Rectal smooth muscle tissue (tissue), 1 donor: ENCODE measurements around the gene ZNHIT3.

ENCODE experiments used
- H3K27ac ChIP-seq: one replicate; pipeline ENCODE4 v1.7.0; 2013; ENCODE audit warnings: low read depth, low read length, inconsistent platforms
- H3K27me3 ChIP-seq: one replicate; pipeline ENCODE4 v1.7.0; 2013; ENCODE audit warnings: low read length; ENCODE audit not compliant: control insufficient read depth, insufficient read depth
- H3K36me3 ChIP-seq: one replicate; pipeline ENCODE4 v1.7.0; 2013; ENCODE audit warnings: low read length; ENCODE audit not compliant: control insufficient read depth, insufficient read depth
- H3K4me1 ChIP-seq: one replicate; pipeline ENCODE4 v1.7.0; 2013; ENCODE audit warnings: low read length; ENCODE audit not compliant: control insufficient read depth, insufficient read depth
- H3K4me3 ChIP-seq: one replicate; pipeline ENCODE4 v1.7.0; 2013; ENCODE audit warnings: low read length
- H3K9ac ChIP-seq: one replicate; pipeline ENCODE4 v1.7.0; 2013; ENCODE audit warnings: low read length

The ZNHIT3 gene

GRCh38 chr17:36494674-36495073 is 8.2 kb downstream of the ZNHIT3 start:
- no peaks in the 10 kb centered on the region for H3K4me1 ChIP-seq
- peaks cover 19% of the 10 kb centered on the region for H3K36me3 ChIP-seq
- no peak overlapping the region for H3K27ac ChIP-seq
- H3K9ac ChIP-seq: no peak overlapping the region
- no peaks in the 10 kb centered on the region for H3K27me3 ChIP-seq
- H3K4me3 ChIP-seq: no peak overlapping the region

- Histone ChIP-seq H3K27ac (no peak overlapping the region), H3K36me3 (peaks cover 19% of the 10 kb centered on the region), H3K27me3 (no peaks in the 10 kb centered on the region), H3K4me3 (no peak overlapping the region), H3K9ac (no peak overlapping the region), H3K4me1 (no peaks in the 10 kb centered on the region)
These were observed 8.6 kb downstream of the ZNHIT3 start for GRCh38 chr17:36495076-36495578.

GRCh38 chr17:36496018-36496789 is 9.7 kb downstream of the ZNHIT3 start:
- H3K27ac ChIP-seq: no peak overlapping the region
- H3K4me3 ChIP-seq: no peak overlapping the region
- H3K36me3 ChIP-seq: peaks cover 26% of the 10 kb centered on the region
- H3K4me1 ChIP-seq: no peaks in the 10 kb centered on the region
- no peak overlapping the region for H3K9ac ChIP-seq
- H3K27me3 ChIP-seq: no peaks in the 10 kb centered on the region

GRCh38 chr17:36498155-36498554 is 11.7 kb downstream of the ZNHIT3 start:
- Histone ChIP-seq H3K36me3 (peaks cover 23% of the 10 kb centered on the region), H3K27me3 (no peaks in the 10 kb centered on the region), H3K27ac (no peak overlapping the region), H3K9ac (no peak overlapping the region), H3K4me3 (no peak overlapping the region), H3K4me1 (no peaks in the 10 kb centered on the region)

GRCh38 chr17:36498560-36499300 is 12.2 kb downstream of the ZNHIT3 start:
- no peak overlapping the region for H3K9ac ChIP-seq
- H3K4me3 ChIP-seq: no peak overlapping the region
- no peaks in the 10 kb centered on the region for H3K4me1 ChIP-seq
- H3K27ac ChIP-seq: no peak overlapping the region
- peaks cover 22% of the 10 kb centered on the region for H3K36me3 ChIP-seq
- H3K27me3 ChIP-seq: no peaks in the 10 kb centered on the region

GRCh38 chr17:36500745-36501225 is 14.3 kb downstream of the ZNHIT3 start:
- no peak overlapping the region for H3K4me3 ChIP-seq
- no peaks in the 10 kb centered on the region for H3K4me1 ChIP-seq
- no peak overlapping the region for H3K9ac ChIP-seq
- no peaks in the 10 kb centered on the region for H3K27me3 ChIP-seq
- H3K36me3 ChIP-seq: peaks cover 24% of the 10 kb centered on the region
- H3K27ac ChIP-seq: no peak overlapping the region

GRCh38 chr17:36501351-36501750 is 14.9 kb downstream of the ZNHIT3 start:
- Histone ChIP-seq H3K36me3 (peaks cover 24% of the 10 kb centered on the region), H3K4me1 (no peaks in the 10 kb centered on the region), H3K27ac (no peak overlapping the region), H3K4me3 (no peak overlapping the region), H3K27me3 (no peaks in the 10 kb centered on the region), H3K9ac (no peak overlapping the region)

GRCh38 chr17:36501963-36502362 is 15.5 kb downstream of the ZNHIT3 start:
- Histone ChIP-seq H3K27ac (no peak overlapping the region), H3K4me3 (no peak overlapping the region), H3K9ac (no peak overlapping the region), H3K4me1 (no peaks in the 10 kb centered on the region), H3K27me3 (no peaks in the 10 kb centered on the region), H3K36me3 (peaks cover 27% of the 10 kb centered on the region)

- Histone ChIP-seq H3K27me3 (no peaks in the 10 kb centered on the region), H3K27ac (no peak overlapping the region), H3K4me3 (no peak overlapping the region), H3K9ac (no peak overlapping the region), H3K4me1 (no peaks in the 10 kb centered on the region), H3K36me3 (peaks cover 24% of the 10 kb centered on the region)
These were observed 17.1 kb downstream of the ZNHIT3 start for GRCh38 chr17:36503456-36504155.

GRCh38 chr17:36504156-36504545 is 17.7 kb downstream of the ZNHIT3 start:
- H3K27ac ChIP-seq: no peak overlapping the region

GRCh38 chr17:36505171-36505570 is 18.7 kb downstream of the ZNHIT3 start:
- Histone ChIP-seq H3K9ac (no peak overlapping the region), H3K27me3 (no peaks in the 10 kb centered on the region), H3K36me3 (peaks cover 21% of the 10 kb centered on the region), H3K4me3 (no peak overlapping the region), H3K4me1 (no peaks in the 10 kb centered on the region), H3K27ac (no peak overlapping the region)

More at GRCh38 chr17:36504156-36504545, 17.7 kb downstream of the ZNHIT3 start:
- Histone ChIP-seq H3K27me3 (no peaks in the 10 kb centered on the region), H3K9ac (no peak overlapping the region), H3K4me3 (no peak overlapping the region), H3K4me1 (no peaks in the 10 kb centered on the region), H3K36me3 (peaks cover 21% of the 10 kb centered on the region)

- no peak overlapping the region for H3K4me3 ChIP-seq
- H3K36me3 ChIP-seq: peaks cover 14% of the 10 kb centered on the region
- H3K9ac ChIP-seq: no peak overlapping the region
These were observed 19.9 kb downstream of the ZNHIT3 start for GRCh38 chr17:36506249-36506826.

More at GRCh38 chr17:36506249-36506826, 19.9 kb downstream of the ZNHIT3 start:
- no peaks in the 10 kb centered on the region for H3K27me3 ChIP-seq
- H3K27ac ChIP-seq: no peak overlapping the region
- H3K4me1 ChIP-seq: no peaks in the 10 kb centered on the region
